Pancreas (tissue), 10 donors: ENCODE results near the gene MAPT. TPM values are rescaled to one million over a fixed set of nuclear protein-coding genes. Genes with fewer than 3 reads are reported as not detected.

Source experiments
- ATAC-seq, 4 donors: fragments of 200-7000 bp; cut with Tn5 transposase; one replicate each; pipeline versions ENCODE4 v1.8.0 to v1.9.1; 2020; ENCODE audit warnings: mild to moderate bottlenecking in 4 of 4, moderate library complexity in 4 of 4
- DNase-seq, 6 donors: peaks; one replicate each; pipeline ENCODE4 v3.0.0-alpha.2; 2020
- FAIRE-seq: peaks from 2 replicates; lab custom pipeline; 2012; peaks lifted over from hg19 to GRCh38; lab: Jason Lieb, UNC
- H3K27ac ChIP-seq, 4 donors: fragments of 200-600 bp; sonication (generic); 1 replicate in 3 of 4; 2 replicates in 1 of 4; pipeline versions ENCODE4 v1.5.0 to v1.8.0; 2020
- H3K27me3 ChIP-seq, 4 donors: fragments of 200-600 bp; one replicate each; pipeline ENCODE4 v1.8.0; 2021
- H3K36me3 ChIP-seq, 3 donors: fragments of 200-600 bp; sonication (generic) in 1 of 3; one replicate each; pipeline versions ENCODE4 v1.5.0 to v1.8.0; 2020 to 2021
- H3K4me1 ChIP-seq, 3 donors: fragments of 200-600 bp; one replicate each; pipeline ENCODE4 v1.8.0; 2021
- H3K4me3 ChIP-seq, 4 donors: fragments of 200-600 bp; sonication (generic) in 2 of 4; one replicate each; pipeline versions ENCODE4 v1.5.0 to v1.8.0; 2020 to 2021
- H3K9me3 ChIP-seq, 4 donors: fragments of 200-600 bp; one replicate each; pipeline ENCODE4 v1.8.0; 2021
- WGBS, 2 donors: extraction: QIAGEN DNeasy Blood & Tissue Kit; methylation state at CpG; one replicate each; pipeline ENCODE4 v1.1.7; 2013; 5-methylcytosine and 5-hydroxymethylcytosine counted together
- intact Hi-C, 3 donors: fragments of 100-400 bp; cut with DNase I; formaldehyde crosslinking; loops; one replicate each; pipeline versions ENCODE4 v1.11.1 to v1.14.2; 2022
- polyA plus RNA-seq, 2 donors: library from polyadenylated mRNA; stranded (reverse); fragments of 200-250 nt; gene quantifications; one replicate each; pipeline ENCODE4 v1.2.3, GENCODE V29; 2013
- total RNA-seq, 6 donors: library from RNA; stranded (reverse); fragmentation: NEBNext Ultra II Directional in 4 of 6; extraction: Animal tissue kit (Norgen Biotek cat#: 25700) in 4 of 6; gene quantifications; one replicate each; pipeline versions ENCODE4 v1.2.1 to v1.2.4, GENCODE V29; 2021 to 2023
- TF ChIP-seq, protein P1 (sequence below), 4 donors: fragments of 200-600 bp; sonication (generic) in 3 of 4; IDR thresholded peaks; one replicate each; pipeline versions ENCODE4 v1.5.0 to v1.8.0; 2021; ENCODE audit warnings: antibody characterized with exemption in 4 of 4
- donor health status: healthy with polysubstance abuse.
- donor health status: DM: no; HTN: no; CAD: no; lungs with moderate emphysema.
- donor health status: DM: no; HTN: no; CAD: no.
- donor health status: control.
- donor health status: control.
- donor health status: Bipolar disorder and iron deficiency.
- donor health status: DM: yes; HTN: yes; CAD: no.
- donor health status: DM: no; HTN: no; CAD: no.
- donor health status: DM: no; HTN: no; CAD: no.
- donor health status: DM: yes; HTN: yes; CAD: no.

Gene MAPT
- total and polyA plus RNA-seq, 8 donors = 1.1 to 3.2 (median 1.7) TPM

DNA sequence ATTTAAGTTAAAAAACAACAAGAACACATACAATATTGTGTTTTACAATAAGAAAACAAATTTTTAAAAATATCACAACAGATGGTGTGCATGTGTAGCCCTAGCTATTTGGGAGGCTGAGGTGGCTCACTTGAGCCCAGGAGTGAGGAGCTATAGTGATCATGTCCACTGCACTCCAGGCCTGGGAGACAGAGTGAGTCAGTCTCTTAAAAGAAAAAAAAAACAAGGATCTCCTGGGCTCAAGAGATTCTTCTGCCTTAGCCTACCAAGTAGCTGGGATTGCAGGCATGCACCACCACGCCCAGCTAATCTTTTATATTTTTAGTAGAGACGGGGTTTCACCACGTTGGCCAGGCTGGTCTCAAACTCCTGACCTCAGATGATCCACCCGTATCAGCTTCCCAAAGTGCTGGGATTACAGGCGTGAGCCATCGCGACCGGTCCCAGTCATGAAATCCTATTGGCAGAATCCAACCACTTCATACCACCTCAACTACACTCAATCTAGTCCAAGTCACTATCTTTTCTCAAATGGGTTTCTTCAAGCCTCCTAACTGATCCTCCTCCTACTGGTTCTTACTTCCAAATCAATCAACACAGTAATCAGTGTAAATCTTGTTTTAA lies 159.7 kb downstream of the MAPT start:
- no peak for ATAC-seq
- intact Hi-C loops = loop anchor here in 1 of 3 donors (10.0 kb wide), 2 partner anchors 71 to 111 kb away; no protein-coding TSS in a partner anchor
- peaks cover 0 to 12% (median 0%) of the 10 kb centered on the region in 3 donors for H3K36me3 ChIP-seq

DNA sequence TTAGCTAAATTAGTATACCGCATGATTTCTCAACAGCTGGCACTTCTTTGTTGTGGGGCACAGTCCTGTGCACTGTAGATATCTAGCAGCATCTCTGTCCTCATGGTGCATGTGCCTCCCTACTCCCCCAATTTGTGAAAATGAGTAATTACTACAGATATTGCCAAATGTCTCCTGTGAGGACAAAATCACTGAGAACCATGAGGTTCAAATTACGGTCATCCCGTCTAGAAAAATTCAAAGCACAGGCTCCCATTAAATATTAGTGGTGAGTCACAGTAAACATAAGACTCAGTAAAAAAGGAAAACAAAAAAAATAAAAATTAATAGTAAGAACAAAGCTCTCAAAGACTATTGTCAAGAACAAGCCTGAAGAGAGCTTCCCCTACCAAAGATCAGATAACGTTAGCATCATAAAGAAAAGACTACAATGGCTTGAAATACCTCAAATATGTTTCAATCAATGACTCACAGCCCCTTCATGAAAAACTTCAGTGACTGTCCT lies 162.5 kb downstream of the MAPT start:
- Histone ChIP-seq H3K9me3 (no peaks in the 10 kb centered on the region), H3K4me3 (no peak overlapping the region), H3K27me3 (no peaks in the 10 kb centered on the region), H3K27ac (peak overlapping the region in 2 of 4 donors; percentile 55 to 70), H3K4me1 (peaks cover 19 to 47% (median 46%) of the 10 kb centered on the region in 3 donors), H3K36me3 (no peaks in the 10 kb centered on the region)
- intact Hi-C loops = loop anchor here in 1 of 3 donors (10.0 kb wide), 2 partner anchors 68 to 108 kb away; no protein-coding TSS in a partner anchor
- ATAC-seq (peak in 2 of 4 donors; percentile 16 to 20), DNase-seq (no peak), FAIRE-seq (no peak)
- 62 to 72% methylated on average over 4 of the region's 4 CpGs for WGBS, 2 donors
- TF ChIP-seq, protein P1, sequence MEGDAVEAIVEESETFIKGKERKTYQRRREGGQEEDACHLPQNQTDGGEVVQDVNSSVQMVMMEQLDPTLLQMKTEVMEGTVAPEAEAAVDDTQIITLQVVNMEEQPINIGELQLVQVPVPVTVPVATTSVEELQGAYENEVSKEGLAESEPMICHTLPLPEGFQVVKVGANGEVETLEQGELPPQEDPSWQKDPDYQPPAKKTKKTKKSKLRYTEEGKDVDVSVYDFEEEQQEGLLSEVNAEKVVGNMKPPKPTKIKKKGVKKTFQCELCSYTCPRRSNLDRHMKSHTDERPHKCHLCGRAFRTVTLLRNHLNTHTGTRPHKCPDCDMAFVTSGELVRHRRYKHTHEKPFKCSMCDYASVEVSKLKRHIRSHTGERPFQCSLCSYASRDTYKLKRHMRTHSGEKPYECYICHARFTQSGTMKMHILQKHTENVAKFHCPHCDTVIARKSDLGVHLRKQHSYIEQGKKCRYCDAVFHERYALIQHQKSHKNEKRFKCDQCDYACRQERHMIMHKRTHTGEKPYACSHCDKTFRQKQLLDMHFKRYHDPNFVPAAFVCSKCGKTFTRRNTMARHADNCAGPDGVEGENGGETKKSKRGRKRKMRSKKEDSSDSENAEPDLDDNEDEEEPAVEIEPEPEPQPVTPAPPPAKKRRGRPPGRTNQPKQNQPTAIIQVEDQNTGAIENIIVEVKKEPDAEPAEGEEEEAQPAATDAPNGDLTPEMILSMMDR (IDR thresholded peaks at IDR 0.05) = no peak

More for the DNA sequence above, 159.7 kb downstream of the MAPT start:
- 93 to 97% methylated on average over 8 of the region's 8 CpGs for WGBS, 2 donors
- H3K4me3 ChIP-seq = no peak overlapping the region
- TF ChIP-seq, protein P1 (IDR thresholded peaks at IDR 0.05) = no peak
- H3K27me3 ChIP-seq = no peaks in the 10 kb centered on the region
- H3K27ac ChIP-seq = no peak overlapping the region
- H3K9me3 ChIP-seq = no peaks in the 10 kb centered on the region
- peaks cover 18 to 40% (median 39%) of the 10 kb centered on the region in 3 donors for H3K4me1 ChIP-seq
- no peak for FAIRE-seq
- no peak for DNase-seq

DNA sequence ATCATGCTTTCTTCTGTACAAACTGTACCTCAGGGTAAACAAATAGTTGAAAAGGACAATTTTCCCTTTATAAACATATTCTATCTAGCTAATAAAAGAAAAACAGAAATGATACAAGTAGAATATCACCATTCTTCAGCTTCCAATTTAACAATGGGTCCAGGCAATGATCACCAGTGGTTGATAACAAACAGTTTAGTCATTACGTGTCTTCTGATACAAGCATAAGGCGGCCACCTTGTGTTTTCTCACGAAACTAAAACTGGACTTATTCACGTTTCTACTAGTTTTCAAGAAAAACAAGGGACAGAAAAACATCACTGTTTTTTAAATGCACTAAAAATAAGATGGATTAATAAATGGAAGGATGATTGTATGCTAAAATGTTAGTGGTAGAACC lies 163.0 kb downstream of the MAPT start:
- no peaks in the 10 kb centered on the region for H3K9me3 ChIP-seq
- FAIRE-seq (no peak), ATAC-seq (peak; percentile 44 to 61 (median 58)), DNase-seq (no peak)
- H3K4me3 ChIP-seq = no peak overlapping the region
- TF ChIP-seq, protein P1 (IDR thresholded peaks at IDR 0.05) = no peak
- H3K36me3 ChIP-seq = no peaks in the 10 kb centered on the region
- peak overlapping the region in 2 of 4 donors; percentile 55 to 70 for H3K27ac ChIP-seq
- H3K4me1 ChIP-seq = peaks cover 15 to 42% (median 41%) of the 10 kb centered on the region in 3 donors
- no peaks in the 10 kb centered on the region for H3K27me3 ChIP-seq
- intact Hi-C loops = loop anchor here in 1 of 3 donors (10.0 kb wide), 2 partner anchors 67 to 107 kb away; no protein-coding TSS in a partner anchor
- WGBS, 2 donors = 40 to 42% methylated on average over 4 of the region's 4 CpGs

DNA sequence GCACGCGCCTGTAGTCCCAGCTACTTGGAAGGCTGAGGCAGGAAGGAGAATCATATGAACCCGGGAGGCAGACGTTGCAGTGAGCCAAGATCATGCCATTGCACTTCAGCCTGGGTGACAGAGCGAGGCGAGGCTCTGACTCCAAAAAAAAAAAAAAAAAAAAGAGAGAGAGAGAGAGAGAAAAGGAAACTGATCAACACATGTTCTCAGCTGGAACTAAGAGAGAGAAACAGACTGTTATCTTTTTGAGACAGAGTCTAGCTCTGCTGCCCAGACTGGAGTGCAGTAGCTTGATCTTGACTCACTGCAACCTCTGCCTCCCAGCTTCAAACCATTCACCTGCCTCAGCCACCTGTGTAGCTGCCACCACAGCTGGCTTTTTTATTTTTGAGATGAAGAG lies 165.1 kb downstream of the MAPT start:
- DNase-seq (no peak), FAIRE-seq (no peak), ATAC-seq (peak in 2 of 4 donors; percentile 8 to 18)
- TF ChIP-seq, protein P1 (IDR thresholded peaks at IDR 0.05) = no peak
- H3K27ac ChIP-seq = peak overlapping the region in 1 of 4 donors; percentile 21
- no peaks in the 10 kb centered on the region for H3K27me3 ChIP-seq
- intact Hi-C loops = loop anchor here in 1 of 3 donors (10.0 kb wide), 2 partner anchors 65 to 105 kb away; no protein-coding TSS in a partner anchor
- peaks cover 23 to 57% (median 47%) of the 10 kb centered on the region in 3 donors for H3K4me1 ChIP-seq
- 54 to 65% methylated on average over 6 of the region's 6 CpGs for WGBS, 2 donors
- no peaks in the 10 kb centered on the region for H3K36me3 ChIP-seq
- H3K9me3 ChIP-seq = no peaks in the 10 kb centered on the region
- no peak overlapping the region for H3K4me3 ChIP-seq
